Jurkat, Clone E6-1 (cell line): Measurements from ENCODE around the gene FOSB.
A peak's percentile ranks its signal among the peaks of the same experiment; 100 is the strongest.
"Not testable (repeated sequence)": the region's sequence is repeated elsewhere in the genome, so short reads cannot be mapped to it uniquely, and the experiment has no call there.

Source experiments
- DNase-seq: peaks from one replicate; pipeline ENCODE4 v3.0.0-alpha.2; 2011; ENCODE audit warnings: low read depth, low spot score
- H3K4me3 ChIP-seq: 2 replicates; pipeline ENCODE4 v1.5.1; 2011; ENCODE audit warnings: mild to moderate bottlenecking, low read length, control low read depth, moderate library complexity

FOSB gene

DNA sequence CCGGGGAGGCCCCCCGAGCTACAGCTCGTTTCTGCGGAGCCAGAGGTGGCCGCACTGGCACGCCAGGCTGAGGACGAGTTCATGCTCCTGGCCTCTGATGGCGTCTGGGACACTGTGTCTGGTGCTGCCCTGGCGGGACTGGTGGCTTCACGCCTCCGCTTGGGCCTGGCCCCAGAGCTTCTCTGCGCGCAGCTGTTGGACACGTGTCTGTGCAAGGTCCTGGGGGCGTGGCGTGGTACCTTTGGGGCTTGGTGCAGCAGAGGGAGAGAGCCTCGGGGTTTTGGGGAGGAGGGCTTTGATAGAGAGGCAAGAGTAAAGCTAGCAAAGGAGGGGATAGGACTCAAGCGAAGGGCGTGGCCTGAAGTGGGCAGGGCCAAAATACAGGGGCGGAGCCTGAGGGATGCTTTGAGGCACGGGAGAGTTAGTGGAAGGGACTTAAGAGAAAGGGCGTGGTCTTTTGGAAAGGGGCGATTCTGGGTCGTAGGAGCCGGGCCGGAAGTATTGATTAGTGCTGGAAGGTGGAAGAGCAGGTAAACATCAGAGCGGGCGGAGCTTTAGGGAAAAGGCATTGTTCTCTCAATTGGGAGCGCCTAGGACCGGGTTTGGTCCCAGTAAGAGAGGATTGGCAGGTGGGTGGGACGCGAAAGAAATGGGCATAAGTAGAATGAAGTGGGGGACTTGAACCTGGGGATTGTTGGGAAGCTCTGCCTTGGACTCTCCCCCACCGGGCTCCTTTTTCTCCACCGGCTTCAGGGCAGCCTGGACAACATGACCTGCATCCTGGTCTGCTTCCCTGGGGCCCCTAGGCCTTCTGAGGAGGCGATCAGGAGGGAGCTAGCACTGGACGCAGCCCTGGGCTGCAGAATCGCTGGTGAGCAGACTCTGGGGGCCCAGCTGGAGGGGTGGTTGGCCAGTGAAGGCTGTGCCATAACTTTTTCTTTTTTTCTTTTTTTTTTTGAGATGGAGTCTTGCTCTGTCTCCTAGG is 31.7 kb downstream of the FOSB start:
- H3K4me3 ChIP-seq, result no peak overlapping the region
- peak; percentile 69 for DNase-seq

DNA sequence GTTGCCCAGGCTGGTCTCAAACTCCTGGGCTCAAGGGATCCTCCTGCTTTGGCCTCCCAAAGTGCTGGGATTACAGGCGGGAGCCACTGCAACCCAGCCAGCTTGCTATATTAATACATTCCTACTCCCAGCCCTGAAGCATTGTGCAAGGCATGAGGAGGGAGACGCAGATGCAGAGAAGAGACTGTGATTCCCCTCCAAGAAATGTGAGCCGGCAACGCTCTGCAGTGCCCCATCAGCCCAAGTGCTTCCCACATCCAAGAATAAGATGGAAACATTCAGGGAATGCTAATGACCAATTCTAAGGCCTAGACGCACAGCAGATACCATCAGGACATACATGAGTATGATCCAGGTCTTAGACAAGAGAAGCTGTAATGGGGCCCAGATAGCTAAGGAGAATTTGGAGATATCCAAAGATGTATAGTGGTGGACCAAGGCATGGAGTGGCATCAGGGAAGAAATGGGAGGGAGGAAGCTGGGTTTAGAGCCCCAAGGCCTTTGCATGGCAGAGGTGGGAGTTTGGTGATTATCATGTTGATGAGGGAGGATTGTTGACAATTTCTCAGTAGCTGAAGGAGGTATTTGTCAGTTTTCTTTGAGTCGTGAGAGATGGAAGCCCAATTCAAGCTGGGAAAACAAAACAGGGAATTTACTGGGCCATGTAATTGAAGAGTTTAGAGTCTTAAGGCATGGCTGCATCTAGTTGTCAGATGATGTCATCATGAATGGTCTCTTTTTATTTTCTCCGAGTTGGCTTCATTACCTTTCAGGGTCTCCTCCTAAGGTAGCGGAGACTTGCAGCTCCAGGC is 33.3 kb downstream of the FOSB start:
- DNase-seq, result no peak
- no peak overlapping the region for H3K4me3 ChIP-seq

DNA sequence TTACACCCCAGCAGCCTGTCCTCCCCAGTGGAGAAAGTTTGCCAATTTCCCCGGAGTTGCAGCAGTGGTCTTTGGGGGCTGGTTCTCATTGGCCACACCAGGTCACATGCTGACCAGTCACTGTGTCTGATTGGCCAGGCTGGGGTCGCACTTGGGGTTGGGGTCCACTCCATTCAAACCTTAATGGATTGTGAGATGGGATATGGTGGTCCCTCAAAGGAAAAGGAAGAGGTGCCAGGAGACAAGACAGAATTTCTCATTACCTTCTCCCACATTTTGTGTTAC is 33.9 kb downstream of the FOSB start:
- DNase-seq, result no peak
- H3K4me3 ChIP-seq, result no peak overlapping the region

DNA sequence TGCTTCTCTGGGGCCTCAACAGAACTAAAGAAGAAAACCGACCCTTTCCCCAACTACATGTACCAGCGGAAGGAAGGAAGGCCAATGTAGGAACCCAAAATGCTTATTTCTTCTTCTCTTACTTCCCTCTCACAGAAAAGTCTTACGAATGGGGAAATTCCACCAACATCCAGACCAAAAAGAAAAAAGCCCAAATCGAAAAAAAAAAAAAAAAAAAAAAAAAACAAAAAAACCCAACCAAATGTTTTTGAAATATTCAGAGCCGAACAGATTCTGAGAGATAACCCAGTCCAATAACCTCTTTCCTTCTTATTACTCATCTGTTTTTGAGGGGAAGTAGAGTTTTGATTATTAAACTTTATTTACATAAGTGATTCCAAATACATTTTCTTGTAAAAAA is 34.3 kb downstream of the FOSB start:
- no peak overlapping the region for H3K4me3 ChIP-seq
- no peak for DNase-seq

DNA sequence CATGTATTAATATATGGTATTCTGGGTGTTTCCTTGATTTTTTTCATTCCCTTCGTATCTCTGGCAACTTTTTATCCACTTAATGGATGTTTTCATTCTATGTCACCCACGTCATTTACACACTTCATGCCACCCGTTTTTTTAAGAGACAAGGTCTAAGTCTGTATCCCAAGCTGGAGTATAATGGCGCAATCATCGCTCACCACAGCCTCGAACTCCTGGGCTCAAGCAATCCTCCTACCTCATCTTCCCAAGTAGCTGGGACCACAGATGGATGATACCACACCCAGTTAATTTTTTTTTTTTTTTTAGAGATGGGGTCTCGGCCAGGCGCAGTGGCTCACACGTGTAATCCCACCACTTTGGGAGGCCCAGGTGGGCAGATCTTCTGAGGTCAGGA is 36.1 kb downstream of the FOSB start:
- H3K4me3 ChIP-seq, result no peak overlapping the region
- no peak for DNase-seq

DNA sequence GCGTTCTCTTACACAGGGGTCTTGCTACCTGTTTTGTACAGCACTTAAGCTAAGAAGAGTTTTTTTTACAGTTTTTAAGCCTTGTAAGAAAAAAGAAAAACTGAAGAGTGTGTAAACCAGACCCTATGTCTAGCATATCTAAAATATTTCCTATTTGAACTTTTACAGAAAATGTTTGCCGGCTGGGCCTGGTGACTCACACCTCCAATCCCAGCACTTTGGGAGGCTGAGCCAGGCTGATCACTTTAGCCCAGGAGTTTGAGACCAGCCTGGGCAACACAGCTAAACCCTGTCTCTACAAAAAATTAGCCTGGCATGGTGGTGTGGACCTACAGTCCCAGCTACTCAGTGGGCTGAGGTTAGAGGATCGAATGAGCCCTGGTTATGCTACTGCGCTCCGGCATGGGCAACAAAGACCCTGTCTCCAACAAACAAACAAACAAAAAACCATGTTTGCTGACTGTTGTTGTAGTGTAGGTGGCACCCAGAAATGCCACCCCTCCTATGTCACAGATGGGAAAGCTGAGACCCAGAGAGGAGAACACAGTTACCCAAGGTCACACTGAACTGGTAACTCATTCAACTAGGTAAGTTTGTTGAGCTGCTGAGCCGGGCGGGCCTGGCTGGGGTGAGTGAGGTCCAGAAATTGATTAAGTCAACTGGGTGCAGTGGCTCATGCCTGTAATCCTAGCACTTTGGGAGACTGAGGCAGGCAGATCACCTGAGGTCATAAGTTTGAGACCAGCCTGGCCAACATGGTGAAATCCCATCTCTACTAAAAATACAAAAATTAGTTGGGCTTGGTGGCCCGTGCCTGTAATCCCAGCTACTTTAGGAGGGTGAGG is 37.6 kb downstream of the FOSB start:
- no peak for DNase-seq
- no peak overlapping the region; the same call in 1 of the 2 replicates for H3K4me3 ChIP-seq

DNA sequence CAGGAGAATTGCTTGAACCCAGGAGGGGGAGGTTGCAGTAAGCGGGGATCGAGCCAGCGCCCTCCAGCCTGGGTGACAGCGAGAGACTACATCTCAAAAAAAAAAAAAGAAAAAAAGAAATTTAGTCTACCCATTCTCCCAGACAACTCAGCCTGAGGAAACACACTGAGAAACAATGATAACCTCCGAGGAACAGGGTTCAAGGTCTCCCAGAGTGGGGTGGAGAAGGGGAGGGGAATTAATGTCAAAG is 38.1 kb downstream of the FOSB start:
- H3K4me3 ChIP-seq, result peak overlapping the region; percentile 61
- no peak for DNase-seq

DNA sequence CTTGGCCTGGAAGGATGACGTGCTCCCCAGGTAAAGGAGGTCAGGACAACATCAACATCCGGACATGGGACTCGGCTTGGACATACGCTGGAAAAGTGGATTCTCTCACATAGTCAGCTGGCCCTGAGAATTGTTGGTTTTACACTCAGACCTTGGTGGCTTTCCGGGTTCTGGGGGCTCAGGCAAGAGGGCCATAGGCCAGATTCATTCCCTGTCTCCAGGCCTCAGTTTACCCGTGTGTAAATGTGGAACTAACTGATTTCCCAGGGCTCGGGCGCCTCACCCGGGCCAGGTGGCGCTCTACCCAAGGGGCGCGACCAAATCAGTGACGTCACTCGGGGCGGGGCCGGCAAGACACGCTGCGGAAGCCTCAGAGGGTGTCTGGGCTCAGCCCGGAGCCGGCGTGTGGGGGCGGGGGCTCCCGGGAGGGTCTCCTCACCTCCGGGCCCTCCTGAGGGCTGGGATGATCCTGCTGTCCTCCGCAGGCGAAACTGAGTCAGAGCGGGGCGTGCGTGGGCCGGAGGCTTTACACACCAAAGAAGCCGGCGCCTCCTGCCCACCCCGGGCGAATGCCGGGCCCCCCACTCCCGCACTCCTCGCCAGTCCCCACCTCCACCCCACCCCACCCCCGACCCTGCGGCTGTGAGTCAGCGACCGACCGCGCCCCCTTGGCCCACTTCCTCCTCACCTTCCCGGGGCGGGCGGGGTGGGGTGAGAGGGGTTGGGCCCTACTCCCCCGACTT is 38.6 kb downstream of the FOSB start:
- peak; percentile 87 for DNase-seq
- H3K4me3 ChIP-seq, result peak overlapping the region; percentile 61

DNA sequence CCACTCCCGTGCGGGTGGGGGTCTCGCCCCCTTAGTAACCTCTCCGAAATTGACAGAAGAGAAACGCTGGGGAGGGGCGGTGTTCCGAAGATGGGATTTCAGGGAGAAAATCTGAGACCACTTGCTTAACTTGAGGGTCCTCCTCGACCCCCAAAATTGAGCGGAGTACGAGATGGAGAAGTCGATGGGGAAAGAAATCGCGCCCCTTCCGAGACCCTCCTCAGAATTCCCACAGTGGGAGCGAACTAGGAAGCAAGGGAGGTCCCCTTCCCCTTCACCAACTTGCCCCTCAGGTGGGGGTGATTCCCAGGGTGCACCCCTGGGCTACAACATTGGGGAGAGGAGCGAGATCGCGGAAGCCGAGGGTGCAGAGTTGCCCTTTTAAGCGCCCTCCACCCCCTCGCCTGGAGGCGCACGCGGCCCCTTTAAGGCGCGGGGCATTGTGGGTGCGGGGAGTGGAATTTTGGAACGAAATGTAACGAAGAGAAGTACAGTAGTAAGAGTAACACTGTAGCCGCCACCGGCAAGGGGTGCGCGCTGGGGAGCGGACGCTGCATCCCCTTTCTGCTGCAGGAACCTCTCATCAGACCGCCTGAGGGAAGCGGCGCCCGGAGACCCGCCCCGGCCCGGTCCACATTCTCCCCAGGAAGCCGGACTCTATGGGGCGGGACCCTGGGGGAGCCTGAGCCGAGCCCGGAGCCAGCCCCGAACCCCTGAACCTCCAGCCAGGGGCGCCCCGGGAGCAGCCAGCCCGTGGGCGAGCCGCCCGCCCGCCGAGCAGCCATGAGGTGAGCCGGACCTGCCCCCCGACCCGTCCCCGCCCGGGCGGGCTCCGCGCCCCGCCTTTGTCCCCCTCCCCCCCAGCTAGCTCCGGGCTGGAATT is 39.4 kb downstream of the FOSB start, which contains the start of gene VASP:
VASP (plus strand) TSS at position 491 of the 883 bp plus-strand sequence; CDS start at position 784, 293 bp downstream.
- peak; percentile 86 for DNase-seq
- peak within 1 kb of the TSS; percentile 61 for H3K4me3 ChIP-seq

DNA sequence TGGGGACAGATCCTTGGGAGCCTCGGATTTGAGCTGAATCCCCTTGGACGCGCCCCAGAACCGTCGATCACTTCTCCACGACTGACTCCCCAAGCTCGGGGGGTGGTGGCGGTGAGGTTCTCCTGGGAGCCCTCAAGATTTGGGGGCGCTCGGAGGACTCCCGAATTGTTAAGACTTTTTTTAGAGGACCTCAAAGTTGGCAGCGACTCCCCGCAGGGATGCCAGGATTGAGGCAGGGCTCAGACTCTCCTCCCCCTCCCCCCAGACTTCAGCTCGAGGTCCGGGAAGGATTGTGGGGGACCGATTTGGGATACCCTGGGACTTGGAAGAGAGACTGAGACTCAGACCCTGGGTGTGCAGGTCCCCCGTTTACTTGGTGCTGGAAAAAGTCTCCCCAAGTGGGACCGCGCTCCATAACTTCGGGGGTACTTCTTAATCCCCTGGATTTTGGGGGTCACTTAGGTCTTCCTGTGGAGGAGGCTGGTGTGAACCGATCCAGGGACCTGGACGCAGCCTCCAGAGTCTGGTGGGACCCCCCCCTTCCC is 40.1 kb downstream of the FOSB start:
- no peak for DNase-seq
- H3K4me3 ChIP-seq, result peak overlapping the region; percentile 61

DNA sequence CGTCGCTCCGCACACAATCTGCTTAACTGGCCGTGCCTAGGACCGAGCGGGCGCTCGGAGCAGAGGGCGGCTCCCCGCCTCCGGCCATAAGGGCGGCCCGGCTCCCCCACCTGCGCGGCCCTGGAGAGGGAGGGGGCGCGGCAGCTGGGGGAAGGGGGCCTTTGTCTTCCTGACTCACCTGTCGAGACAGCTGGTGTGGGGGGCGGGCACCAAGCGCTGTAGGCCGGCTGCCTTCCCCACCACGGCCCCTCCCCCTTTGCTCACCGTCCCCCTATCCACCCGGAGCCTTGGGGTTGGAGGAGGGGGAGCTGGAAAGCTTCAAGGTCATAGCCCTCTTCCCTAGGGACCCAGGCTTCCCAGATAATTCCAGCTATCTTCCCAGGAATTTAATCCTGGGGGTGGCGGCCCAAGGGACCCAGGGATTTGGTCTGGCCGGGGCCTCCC is 40.6 kb downstream of the FOSB start:
- peak overlapping the region; percentile 61 for H3K4me3 ChIP-seq
- no peak for DNase-seq

DNA sequence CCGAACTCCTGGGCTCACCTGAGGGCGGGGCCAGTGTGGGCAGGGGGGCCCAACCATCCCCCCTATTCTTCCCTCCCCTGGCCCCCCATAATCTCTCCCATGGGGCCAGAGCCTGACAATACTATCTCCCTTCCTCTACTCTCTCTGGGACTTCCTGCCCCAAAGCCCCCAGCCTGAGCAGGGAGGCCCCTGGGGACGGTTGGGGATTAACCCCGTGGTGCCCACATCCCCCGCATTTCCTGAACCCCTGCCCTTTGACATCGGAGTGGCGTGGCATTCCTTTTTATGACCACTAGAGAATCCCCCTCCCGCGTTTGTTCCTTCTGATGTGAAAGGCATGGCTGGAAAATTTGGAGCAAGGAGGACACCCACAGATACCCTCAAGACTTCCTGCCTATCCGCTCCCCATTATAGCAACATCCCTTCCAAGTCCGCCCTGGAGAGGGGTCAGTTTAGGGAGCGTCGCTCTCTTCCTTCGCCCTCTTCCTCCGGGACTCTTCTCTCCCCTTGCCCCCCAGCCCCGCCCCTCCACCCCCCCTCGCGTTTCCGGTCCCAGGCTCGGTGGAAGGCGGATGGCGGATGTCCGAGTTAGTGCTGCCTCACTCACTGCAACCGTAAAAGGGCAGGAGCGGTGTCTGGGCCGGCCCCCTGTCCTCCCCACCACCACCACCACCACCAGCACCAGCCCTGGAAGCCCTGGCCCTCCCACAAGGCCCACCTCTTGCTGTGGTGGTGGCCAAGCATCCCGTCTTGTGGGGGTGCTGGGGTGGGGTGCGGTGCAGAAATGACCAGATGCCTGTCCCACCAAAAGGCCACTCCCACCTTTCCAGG is 41.3 kb downstream of the FOSB start:
- no peak for DNase-seq
- peak overlapping the region; percentile 61 for H3K4me3 ChIP-seq

DNA sequence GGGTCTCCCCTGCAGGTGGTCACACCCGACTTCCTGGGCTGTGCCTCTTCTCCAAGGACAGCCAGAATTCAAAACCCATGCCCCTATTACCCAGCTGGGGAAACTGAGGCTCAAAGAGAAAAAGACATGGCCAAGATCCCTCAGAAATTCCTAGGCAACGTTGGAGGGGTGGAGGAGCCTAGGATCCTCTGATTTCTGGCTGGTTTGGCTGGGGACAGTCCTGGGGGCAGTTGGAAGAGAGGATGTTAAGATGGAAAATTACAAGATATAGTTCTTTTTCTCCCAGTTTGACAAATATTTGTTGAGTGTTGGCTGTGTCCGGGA is 41.9 kb downstream of the FOSB start:
- DNase-seq, result no peak
- H3K4me3 ChIP-seq, result no peak overlapping the region

DNA sequence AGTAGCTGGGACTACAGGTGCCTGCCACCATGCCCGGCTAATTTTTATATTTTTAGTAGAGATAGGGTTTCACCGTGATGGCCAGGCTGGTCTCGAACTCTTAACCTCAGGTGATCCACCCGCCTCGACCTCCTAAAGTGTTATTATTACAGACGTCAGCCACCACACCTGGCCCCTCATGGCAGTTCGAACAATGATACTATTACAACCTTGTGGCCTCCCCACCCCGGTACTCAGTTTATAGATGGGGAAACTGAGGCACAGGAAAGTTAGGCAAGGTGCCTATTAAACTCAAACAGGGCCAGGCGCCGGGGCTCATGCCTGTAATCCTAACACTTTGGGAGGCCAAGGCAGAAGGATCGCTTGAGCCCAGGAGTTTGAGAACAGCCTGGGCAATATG is 42.6 kb downstream of the FOSB start:
- not testable (repeated sequence) for DNase-seq, H3K4me3 ChIP-seq

DNA sequence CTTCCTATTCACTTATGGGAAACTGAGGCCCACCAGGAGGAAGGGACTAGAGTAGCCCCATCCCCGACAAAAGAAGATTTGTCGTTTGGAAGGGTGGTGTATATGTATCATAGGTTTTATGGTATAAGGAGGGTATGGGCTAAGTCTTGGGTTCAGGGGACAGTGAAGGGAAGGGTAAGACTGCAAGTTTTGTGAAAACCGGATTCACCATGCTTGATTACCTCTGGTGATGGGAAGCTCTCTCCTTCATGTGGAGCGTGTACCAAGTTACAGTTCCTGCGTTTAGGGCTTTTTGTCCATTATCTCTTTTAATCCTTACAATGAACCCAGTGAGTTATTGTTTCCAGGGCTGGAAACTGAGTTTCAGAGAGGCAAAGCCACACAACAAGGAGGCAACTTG is 43.3 kb downstream of the FOSB start:
- DNase-seq, result no peak
- no peak overlapping the region for H3K4me3 ChIP-seq

DNA sequence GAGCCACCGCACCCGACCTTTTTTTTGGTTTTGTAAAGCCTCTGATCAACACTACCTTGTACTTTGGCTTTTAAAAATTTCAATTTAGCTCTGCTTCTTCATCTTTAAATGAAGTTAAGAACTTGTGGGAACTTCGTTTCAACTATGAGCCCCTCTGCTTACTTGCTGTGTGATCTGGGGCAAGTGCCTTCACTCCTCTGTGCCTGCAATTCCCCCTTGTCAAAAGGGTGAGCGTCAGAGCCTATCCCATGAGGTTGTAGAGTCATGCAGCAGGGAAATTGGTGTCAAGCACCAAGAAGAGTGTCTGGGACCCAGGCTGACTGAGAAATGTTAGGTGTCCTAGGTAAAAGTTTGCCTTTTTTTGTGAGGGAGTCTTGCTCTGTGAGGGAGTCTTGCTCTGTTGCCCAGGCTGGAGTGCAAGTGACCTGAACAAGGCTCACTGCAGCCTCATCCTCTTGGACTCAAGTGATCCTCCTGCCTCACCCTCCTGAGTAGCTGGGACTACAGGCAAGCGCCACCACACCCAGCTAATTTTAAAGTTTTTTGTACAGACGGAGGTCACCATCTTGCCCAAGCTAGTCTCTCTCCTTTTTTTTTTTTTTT is 45.2 kb downstream of the FOSB start:
- no peak for DNase-seq
- H3K4me3 ChIP-seq, result no peak overlapping the region
